Activated CD8-positive, alpha-beta T cell treated with anti-CD3 and anti-CD28 coated beads for 36 hours (primary cell): ENCODE results near the gene SLC6A5. TPM values are rescaled to one million over a fixed set of nuclear protein-coding genes. Genes with fewer than 3 reads are reported as not detected.
"Not testable (repeated sequence)": the region's sequence is repeated elsewhere in the genome, so short reads cannot be mapped to it uniquely, and the experiment has no call there.

ENCODE experiments used
- ATAC-seq: fragments of 200-7000 bp; cut with Tn5 transposase; one replicate; pipeline ENCODE4 v1.10.0; 2021; ENCODE audit warnings: mild to moderate bottlenecking, moderate library complexity
- CTCF ChIA-PET: fragments of 350-600 bp; sonication (Branson Sonifier 250); formaldehyde crosslinking; loops from one replicate; lab custom pipeline; 2021; ENCODE audit warnings: antibody characterized with exemption; lab: Charles Lee
- POLR2A ChIA-PET: fragments of 350-600 bp; sonication (Branson Sonifier 250); formaldehyde crosslinking; loops from one replicate; lab custom pipeline; 2021; ENCODE audit warnings: antibody characterized with exemption; lab: Charles Lee
- DNase-seq: peaks from one replicate; pipeline ENCODE4 v3.0.0-alpha.2; 2020
- H3K27ac Mint-ChIP-seq: one replicate; pipeline ENCODE4 v1.8.0; 2021; ENCODE audit warnings: mild to moderate bottlenecking, mixed read lengths
- H3K27me3 Mint-ChIP-seq: one replicate; pipeline ENCODE4 v1.8.0; 2021; ENCODE audit warnings: mixed read lengths
- H3K36me3 Mint-ChIP-seq: one replicate; pipeline ENCODE4 v1.8.0; 2021; ENCODE audit warnings: low read depth, mixed read lengths
- H3K4me1 Mint-ChIP-seq: one replicate; pipeline ENCODE4 v1.8.0; 2021; ENCODE audit warnings: low read depth, mixed read lengths
- H3K4me3 Mint-ChIP-seq: one replicate; pipeline ENCODE4 v1.8.0; 2021; ENCODE audit warnings: mild to moderate bottlenecking, moderate library complexity, mixed read lengths
- H3K9me3 Mint-ChIP-seq: one replicate; pipeline ENCODE4 v1.8.0; 2021; ENCODE audit warnings: mixed read lengths
- intact Hi-C: fragments of 100-400 bp; cut with micrococcal nuclease; formaldehyde crosslinking; loops from one replicate; pipeline ENCODE4 v1.10.0; 2022
- total RNA-seq, 2 experiments: library from RNA; stranded (reverse); gene quantifications; one replicate each; pipeline ENCODE4 v1.2.3, GENCODE V29; 2021
- TF ChIP-seq, protein P1 (sequence below): fragments of 200-600 bp; IDR thresholded peaks from one replicate; pipeline ENCODE4 v1.8.0; 2022; ENCODE audit warnings: antibody characterized with exemption, mild to moderate bottlenecking

Gene SLC6A5
- total RNA-seq, 2 experiments from 2014 or later = not detected

DNA sequence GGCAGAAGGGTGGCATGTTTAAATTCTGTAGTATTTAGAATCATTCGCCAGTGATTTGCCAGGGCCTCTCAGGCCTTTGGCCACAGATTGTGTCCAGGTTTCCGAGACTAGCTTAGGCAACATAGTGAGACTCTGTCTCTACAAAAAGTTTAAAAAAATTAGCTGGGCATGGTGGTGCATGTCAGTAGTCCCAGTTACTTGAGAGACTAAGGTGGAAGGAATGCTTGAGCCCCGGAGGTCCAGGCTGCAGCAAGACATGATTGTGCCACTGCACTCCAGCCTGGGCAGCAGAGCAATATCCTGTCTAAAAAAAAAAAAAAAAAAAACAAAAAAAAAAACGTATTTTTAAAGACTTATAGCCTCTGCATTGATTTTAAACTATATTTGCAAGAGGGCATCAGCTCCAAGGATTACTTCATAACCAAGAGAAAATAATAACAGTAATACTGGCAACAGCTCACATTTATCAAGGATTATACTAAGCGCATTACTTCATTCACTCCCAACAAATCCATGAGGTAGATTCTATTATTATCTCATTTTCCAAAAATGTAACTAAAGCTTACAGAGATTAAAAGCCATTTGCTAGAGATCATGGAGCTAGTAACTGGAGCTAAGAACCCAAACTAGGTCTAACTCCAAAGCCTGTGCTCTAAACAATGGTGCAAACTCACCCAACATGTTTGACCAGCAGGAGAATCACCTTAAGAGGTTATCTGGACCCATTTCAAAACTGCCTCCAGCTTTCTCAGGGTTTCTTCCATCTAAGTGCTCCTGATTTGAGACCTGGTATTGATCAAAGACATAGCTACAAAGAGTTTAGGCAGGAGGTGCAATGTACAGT, 32.6 kb upstream of the SLC6A5 start:
- CTCF ChIA-PET = no interaction called here

DNA sequence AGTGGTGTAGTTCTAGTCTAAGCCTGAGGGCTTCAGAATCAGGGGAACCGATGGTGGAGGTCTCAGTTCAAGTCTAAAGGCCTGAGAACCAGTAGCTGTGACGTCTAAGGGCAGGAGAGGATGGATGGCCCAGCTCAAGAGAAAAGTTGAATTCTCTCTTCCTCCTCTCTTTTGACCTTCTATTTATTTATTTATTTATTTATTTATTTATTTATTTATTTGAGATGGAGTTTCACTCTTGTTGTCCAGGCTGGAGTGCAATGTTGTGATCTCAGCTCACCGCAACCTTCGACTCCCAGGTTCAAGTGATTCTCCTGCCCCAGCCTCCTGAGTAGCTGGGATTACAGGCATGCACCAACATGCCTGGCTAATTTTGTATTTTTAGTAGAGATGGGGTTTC, 19.7 kb upstream of the SLC6A5 start:
- not testable (repeated sequence) for H3K36me3 Mint-ChIP-seq, H3K4me1 Mint-ChIP-seq, ATAC-seq

More for the DNA sequence above, 32.6 kb upstream of the SLC6A5 start:
- no peak for DNase-seq
- TF ChIP-seq, protein P1, sequence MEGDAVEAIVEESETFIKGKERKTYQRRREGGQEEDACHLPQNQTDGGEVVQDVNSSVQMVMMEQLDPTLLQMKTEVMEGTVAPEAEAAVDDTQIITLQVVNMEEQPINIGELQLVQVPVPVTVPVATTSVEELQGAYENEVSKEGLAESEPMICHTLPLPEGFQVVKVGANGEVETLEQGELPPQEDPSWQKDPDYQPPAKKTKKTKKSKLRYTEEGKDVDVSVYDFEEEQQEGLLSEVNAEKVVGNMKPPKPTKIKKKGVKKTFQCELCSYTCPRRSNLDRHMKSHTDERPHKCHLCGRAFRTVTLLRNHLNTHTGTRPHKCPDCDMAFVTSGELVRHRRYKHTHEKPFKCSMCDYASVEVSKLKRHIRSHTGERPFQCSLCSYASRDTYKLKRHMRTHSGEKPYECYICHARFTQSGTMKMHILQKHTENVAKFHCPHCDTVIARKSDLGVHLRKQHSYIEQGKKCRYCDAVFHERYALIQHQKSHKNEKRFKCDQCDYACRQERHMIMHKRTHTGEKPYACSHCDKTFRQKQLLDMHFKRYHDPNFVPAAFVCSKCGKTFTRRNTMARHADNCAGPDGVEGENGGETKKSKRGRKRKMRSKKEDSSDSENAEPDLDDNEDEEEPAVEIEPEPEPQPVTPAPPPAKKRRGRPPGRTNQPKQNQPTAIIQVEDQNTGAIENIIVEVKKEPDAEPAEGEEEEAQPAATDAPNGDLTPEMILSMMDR = no peak
- no peak overlapping the region for H3K27ac Mint-ChIP-seq
- H3K4me1 Mint-ChIP-seq = no peaks in the 10 kb centered on the region
- ATAC-seq = no peak
- no peaks in the 10 kb centered on the region for H3K9me3 Mint-ChIP-seq
- no peaks in the 10 kb centered on the region for H3K36me3 Mint-ChIP-seq
- POLR2A ChIA-PET = no interaction called here
- H3K4me3 Mint-ChIP-seq = no peak overlapping the region
- peaks cover 11% of the 10 kb centered on the region for H3K27me3 Mint-ChIP-seq
- intact Hi-C loops = no loop called here

DNA sequence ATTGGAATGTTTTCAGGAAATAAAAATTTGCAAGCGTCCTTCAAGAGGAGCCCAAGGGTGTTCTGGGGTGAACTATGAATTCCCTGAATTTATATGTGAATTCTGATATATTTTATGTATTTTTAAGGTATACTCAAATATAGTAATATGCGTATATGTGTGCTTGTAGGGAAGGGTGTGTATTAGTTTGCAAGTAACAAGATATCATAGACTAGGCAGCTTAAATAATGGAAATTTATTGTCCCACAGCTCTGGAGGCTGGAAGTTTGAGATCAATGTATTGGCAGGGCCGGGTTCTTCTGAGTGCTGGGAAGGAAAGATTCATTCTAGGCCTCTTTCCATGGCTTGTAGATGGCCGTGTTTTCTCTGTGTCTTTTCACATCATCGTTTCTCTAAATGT, 16.2 kb upstream of the SLC6A5 start:
- Mint-ChIP-seq H3K27me3 (peaks cover 3% of the 10 kb centered on the region), H3K4me1 (no peaks in the 10 kb centered on the region), H3K9me3 (no peaks in the 10 kb centered on the region), H3K36me3 (no peaks in the 10 kb centered on the region), H3K27ac (no peak overlapping the region), H3K4me3 (no peak overlapping the region)
- intact Hi-C loops = no loop called here
- no peak for ATAC-seq
- CTCF ChIA-PET = interaction anchor here (1.1 kb wide), 1 partner anchor 187 kb away, joined by 3 read pairs; no protein-coding TSS in a partner anchor
- TF ChIP-seq, protein P1 = no peak
- DNase-seq = no peak
- POLR2A ChIA-PET = no interaction called here

More for the DNA sequence above, 19.7 kb upstream of the SLC6A5 start:
- DNase-seq, CTCF ChIA-PET, POLR2A ChIA-PET, H3K27ac Mint-ChIP-seq, intact Hi-C loops, H3K27me3 Mint-ChIP-seq, H3K9me3 Mint-ChIP-seq, H3K4me3 Mint-ChIP-seq: not testable (repeated sequence)

DNA sequence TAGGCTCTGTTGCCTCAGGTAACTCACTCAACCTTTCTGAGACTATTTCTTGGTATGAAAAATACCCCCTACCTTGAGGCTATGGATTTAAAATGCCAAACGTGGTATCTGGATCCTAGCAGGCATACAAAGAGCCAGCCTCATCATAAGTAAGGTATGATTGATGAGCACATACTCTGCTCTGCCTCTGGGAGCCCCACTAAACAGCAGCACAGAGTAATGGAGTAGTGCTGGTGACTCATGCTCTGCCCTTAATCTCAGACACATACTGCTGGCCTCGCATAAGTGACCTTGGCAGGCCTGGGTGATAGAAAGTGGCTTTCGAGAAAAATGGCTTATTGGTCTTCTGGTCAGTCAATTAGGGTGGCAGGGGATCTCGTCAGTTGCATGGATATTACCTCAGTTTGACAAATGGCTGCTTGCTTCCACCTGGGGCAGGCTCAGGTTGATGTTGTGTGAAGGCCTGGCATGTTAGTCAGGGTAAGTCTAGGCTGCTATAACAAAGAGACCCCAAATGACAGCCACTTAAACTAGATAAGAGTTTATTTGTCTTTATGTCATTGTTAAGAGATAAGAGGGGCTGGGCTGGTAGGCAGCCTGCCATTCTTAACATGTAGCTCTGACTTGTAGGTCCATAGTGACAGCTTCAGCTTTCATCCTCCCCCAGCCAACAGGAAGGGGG, 15.2 kb upstream of the SLC6A5 start:
- POLR2A ChIA-PET = no interaction called here
- CTCF ChIA-PET = no interaction called here
- H3K9me3 Mint-ChIP-seq = no peaks in the 10 kb centered on the region
- TF ChIP-seq, protein P1 = no peak
- intact Hi-C loops = no loop called here
- ATAC-seq = no peak
- no peak overlapping the region for H3K27ac Mint-ChIP-seq
- no peaks in the 10 kb centered on the region for H3K36me3 Mint-ChIP-seq
- no peak for DNase-seq
- H3K27me3 Mint-ChIP-seq = peaks cover 7% of the 10 kb centered on the region
- H3K4me3 Mint-ChIP-seq = no peak overlapping the region
- no peaks in the 10 kb centered on the region for H3K4me1 Mint-ChIP-seq

DNA sequence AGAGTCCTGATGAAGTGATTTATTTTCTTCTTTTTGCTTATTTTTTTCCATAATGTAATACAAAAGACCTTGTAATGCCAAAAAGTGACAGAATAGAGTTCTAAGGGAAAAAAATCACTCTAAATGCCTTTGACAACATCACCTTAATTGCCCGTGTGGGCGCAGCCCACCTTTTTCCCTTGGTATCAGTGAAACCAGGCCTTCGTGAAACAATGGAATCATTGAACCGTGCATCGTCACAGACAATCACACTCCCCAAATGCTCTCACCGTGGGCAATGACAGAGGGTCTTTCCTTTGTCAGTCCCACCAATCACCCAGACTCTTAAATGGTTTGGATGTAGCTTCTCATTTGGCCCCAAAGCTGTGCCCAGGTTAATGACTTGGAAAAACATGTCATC, 9.6 kb upstream of the SLC6A5 start:
- POLR2A ChIA-PET = no interaction called here
- H3K36me3 Mint-ChIP-seq = no peaks in the 10 kb centered on the region
- no peaks in the 10 kb centered on the region for H3K9me3 Mint-ChIP-seq
- intact Hi-C loops = loop anchor here (10.0 kb wide), 1 partner anchor 435 kb away; no protein-coding TSS in a partner anchor
- no peak overlapping the region for H3K27ac Mint-ChIP-seq
- H3K4me3 Mint-ChIP-seq = no peak overlapping the region
- DNase-seq (no peak), ATAC-seq (no peak)
- TF ChIP-seq, protein P1 = no peak
- CTCF ChIA-PET = no interaction called here
- H3K4me1 Mint-ChIP-seq = no peaks in the 10 kb centered on the region
- peaks cover 22% of the 10 kb centered on the region for H3K27me3 Mint-ChIP-seq
